Activated CD4-positive, CD25-positive, alpha-beta regulatory T cell treated with anti-CD3 and anti-CD28 coated beads, Interleukin-2, amount 50 U/mL, for 72 hours (primary cell): ENCODE measurements around the gene CTSW.

ENCODE experiments used
- DNase-seq: peaks from one replicate; pipeline ENCODE4 v3.0.0; 2021

CTSW gene

GRCh38 chr11:65856689-65857499 lies 22.7 kb upstream of the CTSW start:
- DNase-seq, result peak; percentile 85

GRCh38 chr11:65857500-65857852 lies 22.2 kb upstream of the CTSW start:
- DNase-seq, result peak; percentile 69

- peak; percentile 95 for DNase-seq
Observed at GRCh38 chr11:65857853-65858680, 21.6 kb upstream of the CTSW start, which contains the start of gene CFL1. CFL1 (minus strand) TSS chr11:65858180; CDS start chr11:65858099, 81 bp downstream.

GRCh38 chr11:65858681-65859087 lies 21.0 kb upstream of the CTSW start:
- DNase-seq, result no peak

GRCh38 chr11:65859095-65859811 lies 20.4 kb upstream of the CTSW start:
- DNase-seq, result peak; percentile 95

- DNase-seq, result peak; percentile 58
Observed at GRCh38 chr11:65859812-65860277, 19.8 kb upstream of the CTSW start.

- DNase-seq, result peak; percentile 94
Observed at GRCh38 chr11:65860278-65861164, 19.1 kb upstream of the CTSW start, which contains the start of gene MUS81. MUS81 (plus strand) TSS chr11:65860433; CDS start chr11:65860754, 321 bp downstream.

GRCh38 chr11:65861165-65861505 lies 18.5 kb upstream of the CTSW start:
- no peak for DNase-seq

GRCh38 chr11:65861533-65862183 lies 18.0 kb upstream of the CTSW start:
- no peak for DNase-seq

GRCh38 chr11:65862191-65862735 lies 17.4 kb upstream of the CTSW start:
- no peak for DNase-seq

- DNase-seq, result no peak
Observed at GRCh38 chr11:65862941-65863888, 16.4 kb upstream of the CTSW start.

- DNase-seq, result no peak
Observed at GRCh38 chr11:65863889-65864705, 15.5 kb upstream of the CTSW start.

GRCh38 chr11:65864706-65865471 lies 14.7 kb upstream of the CTSW start:
- DNase-seq, result no peak

- no peak for DNase-seq
Observed at GRCh38 chr11:65865550-65866172, 14.0 kb upstream of the CTSW start.

- DNase-seq, result no peak
Observed at GRCh38 chr11:65866509-65867283, 12.9 kb upstream of the CTSW start.

- DNase-seq, result no peak
Observed at GRCh38 chr11:65867284-65868071, 12.2 kb upstream of the CTSW start.
